Liver (tissue), 9 donors: ENCODE data around the gene ADCK1. TPM values are rescaled to one million over a fixed set of nuclear protein-coding genes. Genes with fewer than 3 reads are reported as not detected.

Source experiments
- DNase-seq: peaks from one replicate; pipeline ENCODE4 v3.0.0-alpha.2; 2017; ENCODE audit warnings: low spot score
- H3K27ac ChIP-seq, 2 donors: one replicate each; pipeline ENCODE4 v1.7.0; 2013; ENCODE audit warnings: inconsistent platforms in 2 of 2, low read length in 2 of 2, control low read depth in 1 of 2, low read depth in 1 of 2, mild to moderate bottlenecking in 1 of 2
- H3K27me3 ChIP-seq, 4 donors: one replicate each; pipeline versions ENCODE4 v1.6.1 to v1.7.0; 2013; ENCODE audit warnings: low read length in 3 of 4, inconsistent platforms in 1 of 4, mild to moderate bottlenecking in 1 of 4, moderate library complexity in 1 of 4; ENCODE audit not compliant: control insufficient read depth in 4 of 4, insufficient read depth in 4 of 4
- H3K36me3 ChIP-seq, 4 donors: one replicate each; pipeline versions ENCODE4 v1.6.1 to v1.7.0; 2013; ENCODE audit warnings: low read length in 3 of 4, mild to moderate bottlenecking in 3 of 4, low read depth in 1 of 4, moderate library complexity in 1 of 4; ENCODE audit not compliant: control insufficient read depth in 4 of 4, insufficient read depth in 3 of 4
- H3K4me1 ChIP-seq, 4 donors: one replicate each; pipeline versions ENCODE4 v1.6.1 to v1.7.0; 2013; ENCODE audit warnings: low read length in 3 of 4, mild to moderate bottlenecking in 3 of 4, moderate library complexity in 1 of 4; ENCODE audit not compliant: control insufficient read depth in 4 of 4, insufficient read depth in 4 of 4
- H3K4me3 ChIP-seq, 3 donors: one replicate each; pipeline versions ENCODE4 v1.6.1 to v1.7.0; 2013; ENCODE audit warnings: low read length in 3 of 3, control low read depth in 1 of 3, low read depth in 1 of 3, mild to moderate bottlenecking in 1 of 3
- H3K9ac ChIP-seq, 2 donors: one replicate each; pipeline ENCODE4 v1.7.0; 2013; ENCODE audit warnings: low read length in 2 of 2, mild to moderate bottlenecking in 2 of 2, moderate library complexity in 2 of 2, control low read depth in 1 of 2, low read depth in 1 of 2
- H3K9me3 ChIP-seq, 4 donors: one replicate each; pipeline versions ENCODE4 v1.6.1 to v1.7.0; 2013; ENCODE audit warnings: low read length in 3 of 4; ENCODE audit not compliant: control insufficient read depth in 4 of 4
- ATF3 ChIP-seq: IDR thresholded peaks from 2 replicates; pipeline ENCODE4 v1.6.1; 2016; ENCODE audit warnings: antibody characterized with exemption
- EGR1 ChIP-seq, 2 donors: IDR thresholded peaks; 2 replicates each; pipeline ENCODE4 v1.6.1; 2016 to 2018; ENCODE audit warnings: antibody characterized with exemption in 2 of 2, low read depth in 2 of 2
- FOXA1 ChIP-seq: IDR thresholded peaks from 2 replicates; pipeline ENCODE4 v1.6.1; 2016; ENCODE audit warnings: antibody characterized with exemption
- HNF4A ChIP-seq, 2 donors: conservative IDR thresholded peaks; 2 replicates each; pipeline ENCODE4 v1.6.1; 2016; ENCODE audit warnings: antibody characterized with exemption in 2 of 2, mild to moderate bottlenecking in 2 of 2
- HNF4G ChIP-seq: IDR thresholded peaks from 2 replicates; pipeline ENCODE4 v1.6.1; 2016; ENCODE audit warnings: antibody characterized with exemption
- JUND ChIP-seq, 2 donors: IDR thresholded peaks; 2 replicates each; pipeline ENCODE4 v1.6.1; 2016; ENCODE audit warnings: antibody characterized with exemption in 2 of 2
- NR2F2 ChIP-seq: IDR thresholded peaks from 2 replicates; pipeline ENCODE4 v1.6.1; 2016; ENCODE audit warnings: antibody characterized with exemption
- RAD21 ChIP-seq, 2 donors: IDR thresholded peaks; 2 replicates each; pipeline ENCODE4 v1.6.1; 2016; ENCODE audit warnings: antibody characterized with exemption in 2 of 2, mild to moderate bottlenecking in 2 of 2
- REST ChIP-seq: IDR thresholded peaks from 2 replicates; pipeline ENCODE4 v1.6.1; 2016; ENCODE audit warnings: antibody characterized with exemption, mild to moderate bottlenecking
- RXRA ChIP-seq, 2 donors: IDR thresholded peaks; 2 replicates each; pipeline ENCODE4 v1.6.1; 2017 to 2018; ENCODE audit warnings: antibody characterized with exemption in 2 of 2, mild to moderate bottlenecking in 1 of 2
- TAF1 ChIP-seq: conservative IDR thresholded peaks from 2 replicates; pipeline ENCODE4 v1.6.1; 2016; ENCODE audit warnings: antibody characterized with exemption, mild to moderate bottlenecking
- YY1 ChIP-seq: IDR thresholded peaks from 2 replicates; pipeline ENCODE4 v1.6.1; 2016; ENCODE audit warnings: antibody characterized with exemption, mild to moderate bottlenecking
- ZBTB33 ChIP-seq: IDR thresholded peaks from 2 replicates; pipeline ENCODE4 v1.6.1; 2016; ENCODE audit warnings: antibody characterized with exemption
- WGBS: extraction: QIAGEN DNeasy Blood & Tissue Kit; methylation state at CpG from one replicate; pipeline ENCODE4 v1.1.7; 2013; 5-methylcytosine and 5-hydroxymethylcytosine counted together
- polyA plus RNA-seq, 2 donors: library from polyadenylated mRNA; stranded (reverse) in 1 of 2; unstranded in 1 of 2; fragments of 200-250 nt in 1 of 2; fragments of >200 nt in 1 of 2; fragmentation: Nextera tagmentation in 1 of 2; extraction: Ambion mirVana in 1 of 2; gene quantifications; one replicate each; pipeline versions ENCODE4 v1.2.1 to v1.2.3, GENCODE V29; 2013 to 2015
- total RNA-seq, 2 donors: library from RNA; depleted of rRNA; stranded (reverse); fragments of >200 nt; gene quantifications; one replicate each; pipeline ENCODE4 v1.2.3, GENCODE V29; 2014
- TF ChIP-seq, protein P1 (sequence below): fragments of 150-350 bp; IDR thresholded peaks from 2 replicates; pipeline ENCODE4 v1.5.1; 2017; ENCODE audit warnings: improper control_type of control experiment, low read depth, low read length; ENCODE audit not compliant: missing input control
- TF ChIP-seq, protein P2 (sequence below): IDR thresholded peaks from 2 replicates; pipeline ENCODE4 v1.6.1; 2016; ENCODE audit warnings: antibody characterized with exemption
- donor health status: healthy.
- donor health status: healthy.
- donor health status: healthy.
- donor health status: healthy.
- donor health status: healthy.

The ADCK1 gene
- total and polyA plus RNA-seq, 4 donors: 4.0 to 4.9 (median 4.4) TPM

DNA sequence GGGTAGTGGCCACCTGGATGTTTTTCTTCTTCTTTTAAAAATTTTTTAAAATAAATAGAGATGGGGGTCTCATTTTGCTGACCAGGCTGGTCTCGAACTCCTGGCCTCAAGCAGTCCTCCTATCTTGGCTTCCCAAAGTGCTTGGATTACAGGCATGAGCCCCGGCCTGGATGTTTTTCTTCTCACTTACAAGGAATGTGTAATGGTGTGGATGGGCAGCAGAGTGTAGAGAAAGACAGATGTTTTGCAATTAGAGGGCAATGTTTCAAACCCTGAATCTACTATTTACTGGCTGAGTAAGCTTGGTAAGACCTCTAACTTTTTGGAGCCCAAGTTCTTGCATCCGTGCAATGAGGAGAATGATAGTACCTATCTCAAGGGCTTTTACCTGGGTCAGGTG is 48.1 kb downstream of the ADCK1 start:
- no peak for DNase-seq

DNA sequence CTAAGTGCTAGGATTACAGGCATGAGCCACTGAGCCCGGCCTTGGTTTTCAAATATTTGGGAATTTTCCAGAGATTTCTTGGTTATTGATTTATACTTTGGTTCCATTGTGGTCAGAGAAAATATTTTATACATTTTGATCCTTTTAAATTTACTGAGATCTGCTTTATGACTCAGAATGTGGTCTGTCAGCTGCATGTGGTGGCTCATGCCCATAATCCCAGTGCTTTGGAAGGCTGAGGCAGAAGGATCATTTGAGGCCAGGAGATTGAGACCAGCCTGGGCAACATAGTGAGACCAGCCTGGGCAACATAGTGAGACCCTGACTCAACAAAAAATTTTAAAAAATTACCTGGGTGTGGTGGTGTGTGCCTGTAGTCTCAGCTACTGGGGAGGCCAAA is 49.8 kb downstream of the ADCK1 start:
- no peak overlapping the region for H3K27ac ChIP-seq
- H3K9ac ChIP-seq: no peak overlapping the region
- H3K36me3 ChIP-seq: no peaks in the 10 kb centered on the region
- DNase-seq: no peak
- no peaks in the 10 kb centered on the region for H3K27me3 ChIP-seq
- H3K4me3 ChIP-seq: no peak overlapping the region
- H3K9me3 ChIP-seq: no peaks in the 10 kb centered on the region
- 95% methylated on average over 1 of the region's 1 CpG for WGBS
- no peaks in the 10 kb centered on the region for H3K4me1 ChIP-seq
- TF ChIP-seq NR2F2: no peak
- TF ChIP-seq TAF1: no peak
- no peak for TF ChIP-seq REST
- no peak for TF ChIP-seq EGR1 (IDR thresholded peaks at IDR 0.05; ENCODE audit: low read depth in 2 of 2)
- TF ChIP-seq, protein P1, sequence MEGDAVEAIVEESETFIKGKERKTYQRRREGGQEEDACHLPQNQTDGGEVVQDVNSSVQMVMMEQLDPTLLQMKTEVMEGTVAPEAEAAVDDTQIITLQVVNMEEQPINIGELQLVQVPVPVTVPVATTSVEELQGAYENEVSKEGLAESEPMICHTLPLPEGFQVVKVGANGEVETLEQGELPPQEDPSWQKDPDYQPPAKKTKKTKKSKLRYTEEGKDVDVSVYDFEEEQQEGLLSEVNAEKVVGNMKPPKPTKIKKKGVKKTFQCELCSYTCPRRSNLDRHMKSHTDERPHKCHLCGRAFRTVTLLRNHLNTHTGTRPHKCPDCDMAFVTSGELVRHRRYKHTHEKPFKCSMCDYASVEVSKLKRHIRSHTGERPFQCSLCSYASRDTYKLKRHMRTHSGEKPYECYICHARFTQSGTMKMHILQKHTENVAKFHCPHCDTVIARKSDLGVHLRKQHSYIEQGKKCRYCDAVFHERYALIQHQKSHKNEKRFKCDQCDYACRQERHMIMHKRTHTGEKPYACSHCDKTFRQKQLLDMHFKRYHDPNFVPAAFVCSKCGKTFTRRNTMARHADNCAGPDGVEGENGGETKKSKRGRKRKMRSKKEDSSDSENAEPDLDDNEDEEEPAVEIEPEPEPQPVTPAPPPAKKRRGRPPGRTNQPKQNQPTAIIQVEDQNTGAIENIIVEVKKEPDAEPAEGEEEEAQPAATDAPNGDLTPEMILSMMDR: no peak
- no peak for TF ChIP-seq FOXA1
- TF ChIP-seq YY1: no peak
- TF ChIP-seq JUND (IDR thresholded peaks at IDR 0.05): no peak
- no peak for TF ChIP-seq HNF4G
- no peak for TF ChIP-seq RAD21 (IDR thresholded peaks at IDR 0.05)
- TF ChIP-seq, protein P2, sequence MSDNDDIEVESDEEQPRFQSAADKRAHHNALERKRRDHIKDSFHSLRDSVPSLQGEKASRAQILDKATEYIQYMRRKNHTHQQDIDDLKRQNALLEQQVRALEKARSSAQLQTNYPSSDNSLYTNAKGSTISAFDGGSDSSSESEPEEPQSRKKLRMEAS: no peak

More for the DNA sequence above, 48.1 kb downstream of the ADCK1 start:
- no peaks in the 10 kb centered on the region for H3K9me3 ChIP-seq
- H3K27ac ChIP-seq: no peak overlapping the region
- no peaks in the 10 kb centered on the region for H3K27me3 ChIP-seq
- no peak for TF ChIP-seq REST
- TF ChIP-seq ZBTB33: no peak
- no peak for TF ChIP-seq NR2F2
- TF ChIP-seq HNF4G: no peak
- no peak for TF ChIP-seq RXRA (IDR thresholded peaks at IDR 0.05)
- TF ChIP-seq ATF3: no peak
- no peak for TF ChIP-seq RAD21 (IDR thresholded peaks at IDR 0.05)
- no peak for TF ChIP-seq HNF4A (conservative IDR thresholded peaks at IDR 0.05)
- no peak for TF ChIP-seq FOXA1
- no peaks in the 10 kb centered on the region for H3K36me3 ChIP-seq
- 94% methylated on average over 3 of the region's 3 CpGs for WGBS
- H3K9ac ChIP-seq: no peak overlapping the region
- H3K4me3 ChIP-seq: no peak overlapping the region
- no peaks in the 10 kb centered on the region for H3K4me1 ChIP-seq
